Stimulated activated effector memory CD8-positive, alpha-beta T cell treated with anti-CD3 and anti-CD28 coated beads, Interleukin-12 subunit alpha, Interleukin-12 subunit beta, amount 100 ng/mL, for 72 hours (primary cell): ENCODE results near the gene GPATCH4.
"Not testable (repeated sequence)": the region's sequence is repeated elsewhere in the genome, so short reads cannot be mapped to it uniquely, and the experiment has no call there.

Experiments
- ATAC-seq: fragments of 150-1000 bp; cut with Tn5 transposase; 2 replicates; pipeline ENCODE4 v1.10.0; 2021
- DNase-seq, 2 donors: peaks; one replicate each; pipeline ENCODE4 v3.0.0; 2021 to 2022; ENCODE audit warnings: low spot score in 2 of 2
- H3K27ac Mint-ChIP-seq: one replicate; pipeline ENCODE4 v1.8.0; 2022; ENCODE audit warnings: mild to moderate bottlenecking, mixed read lengths
- H3K36me3 Mint-ChIP-seq: one replicate; pipeline ENCODE4 v1.8.0; 2022; ENCODE audit warnings: mild to moderate bottlenecking, mixed read lengths
- H3K4me1 Mint-ChIP-seq: one replicate; pipeline ENCODE4 v1.8.0; 2022; ENCODE audit warnings: mixed read lengths
- H3K4me3 Mint-ChIP-seq: one replicate; pipeline ENCODE4 v1.8.0; 2022; ENCODE audit warnings: mild to moderate bottlenecking, mixed read lengths
- H3K9me3 Mint-ChIP-seq: one replicate; pipeline ENCODE4 v1.8.0; 2022; ENCODE audit warnings: mixed read lengths

Gene GPATCH4

GRCh38 chr1:156639601-156640101 is 38.4 kb upstream of the GPATCH4 start:
- no peak for ATAC-seq
- H3K4me3 Mint-ChIP-seq: no peak overlapping the region

GRCh38 chr1:156638189-156638985 is 37.1 kb upstream of the GPATCH4 start:
- Mint-ChIP-seq H3K36me3 (peaks cover 5% of the 10 kb centered on the region), H3K9me3 (no peaks in the 10 kb centered on the region), H3K4me3 (no peak overlapping the region), H3K27ac (no peak overlapping the region), H3K4me1 (peaks cover 24% of the 10 kb centered on the region)
- ATAC-seq: no peak
- no peak for DNase-seq

More at GRCh38 chr1:156639601-156640101, 38.4 kb upstream of the GPATCH4 start:
- DNase-seq: no peak
- H3K4me1 Mint-ChIP-seq: peaks cover 36% of the 10 kb centered on the region
- H3K9me3 Mint-ChIP-seq: no peaks in the 10 kb centered on the region
- H3K27ac Mint-ChIP-seq: no peak overlapping the region
- H3K36me3 Mint-ChIP-seq: peaks cover 10% of the 10 kb centered on the region

GRCh38 chr1:156632355-156632754 is 31.1 kb upstream of the GPATCH4 start:
- H3K4me3 Mint-ChIP-seq: no peak overlapping the region

GRCh38 chr1:156631152-156631551 is 29.9 kb upstream of the GPATCH4 start:
- not testable (repeated sequence) for DNase-seq, ATAC-seq, H3K9me3 Mint-ChIP-seq, H3K4me3 Mint-ChIP-seq, H3K27ac Mint-ChIP-seq, H3K4me1 Mint-ChIP-seq, H3K36me3 Mint-ChIP-seq

More at GRCh38 chr1:156632355-156632754, 31.1 kb upstream of the GPATCH4 start:
- no peaks in the 10 kb centered on the region for H3K9me3 Mint-ChIP-seq
- no peaks in the 10 kb centered on the region for H3K4me1 Mint-ChIP-seq
- ATAC-seq (no peak), DNase-seq (no peak)
- H3K27ac Mint-ChIP-seq: no peak overlapping the region
- H3K36me3 Mint-ChIP-seq: no peaks in the 10 kb centered on the region

GRCh38 chr1:156629823-156630449 is 28.7 kb upstream of the GPATCH4 start:
- Mint-ChIP-seq H3K9me3 (no peaks in the 10 kb centered on the region), H3K36me3 (no peaks in the 10 kb centered on the region), H3K4me1 (peaks cover 11% of the 10 kb centered on the region), H3K27ac (no peak overlapping the region), H3K4me3 (no peak overlapping the region)
- ATAC-seq: no peak
- no peak for DNase-seq

GRCh38 chr1:156627313-156627880 is 26.1 kb upstream of the GPATCH4 start:
- ATAC-seq (no peak), DNase-seq (no peak)
- H3K36me3 Mint-ChIP-seq: no peaks in the 10 kb centered on the region
- no peak overlapping the region for H3K4me3 Mint-ChIP-seq
- no peaks in the 10 kb centered on the region for H3K9me3 Mint-ChIP-seq
- peaks cover 12% of the 10 kb centered on the region for H3K4me1 Mint-ChIP-seq
- no peak overlapping the region for H3K27ac Mint-ChIP-seq

GRCh38 chr1:156626079-156626438 is 24.8 kb upstream of the GPATCH4 start:
- no peak overlapping the region for H3K27ac Mint-ChIP-seq
- H3K9me3 Mint-ChIP-seq: no peaks in the 10 kb centered on the region
- peaks cover 12% of the 10 kb centered on the region for H3K4me1 Mint-ChIP-seq
- no peaks in the 10 kb centered on the region for H3K36me3 Mint-ChIP-seq
- no peak for ATAC-seq
- peak overlapping the region; percentile 68 for H3K4me3 Mint-ChIP-seq
- DNase-seq: no peak

- ATAC-seq: peak; percentile 66
- H3K4me3 Mint-ChIP-seq: peak overlapping the region; percentile 68
- no peak overlapping the region for H3K27ac Mint-ChIP-seq
- peaks cover 12% of the 10 kb centered on the region for H3K4me1 Mint-ChIP-seq
- H3K36me3 Mint-ChIP-seq: no peaks in the 10 kb centered on the region
- no peaks in the 10 kb centered on the region for H3K9me3 Mint-ChIP-seq
- DNase-seq: peak; percentile 58 to 77
Observed at GRCh38 chr1:156625436-156626078, 24.3 kb upstream of the GPATCH4 start.

- Mint-ChIP-seq H3K36me3 (no peaks in the 10 kb centered on the region), H3K4me3 (peak overlapping the region; percentile 68), H3K4me1 (peaks cover 12% of the 10 kb centered on the region), H3K27ac (no peak overlapping the region), H3K9me3 (no peaks in the 10 kb centered on the region)
- DNase-seq: no peak
- peak; percentile 23 for ATAC-seq
Observed at GRCh38 chr1:156624814-156625435, 23.6 kb upstream of the GPATCH4 start.

- H3K9me3 Mint-ChIP-seq: no peaks in the 10 kb centered on the region
- peak; percentile 77 for ATAC-seq
- DNase-seq: peak in 1 of 2 donors; percentile 70
- H3K4me3 Mint-ChIP-seq: peak overlapping the region; percentile 68
- H3K36me3 Mint-ChIP-seq: no peaks in the 10 kb centered on the region
- peaks cover 12% of the 10 kb centered on the region for H3K4me1 Mint-ChIP-seq
- no peak overlapping the region for H3K27ac Mint-ChIP-seq
Observed at GRCh38 chr1:156623946-156624813, 22.9 kb upstream of the GPATCH4 start.

- Mint-ChIP-seq H3K4me3 (no peak overlapping the region), H3K4me1 (peaks cover 12% of the 10 kb centered on the region)
Observed at GRCh38 chr1:156622581-156623297, 21.5 kb upstream of the GPATCH4 start.

GRCh38 chr1:156619582-156619955 is 18.3 kb upstream of the GPATCH4 start:
- DNase-seq (no peak), ATAC-seq (no peak)
- Mint-ChIP-seq H3K4me1 (no peaks in the 10 kb centered on the region), H3K4me3 (no peak overlapping the region), H3K27ac (no peak overlapping the region), H3K9me3 (no peaks in the 10 kb centered on the region), H3K36me3 (no peaks in the 10 kb centered on the region)

More at GRCh38 chr1:156622581-156623297, 21.5 kb upstream of the GPATCH4 start:
- Mint-ChIP-seq H3K9me3 (no peaks in the 10 kb centered on the region), H3K27ac (no peak overlapping the region), H3K36me3 (no peaks in the 10 kb centered on the region)
- DNase-seq (no peak), ATAC-seq (no peak)

- Mint-ChIP-seq H3K4me1 (no peaks in the 10 kb centered on the region), H3K27ac (no peak within 1 kb of the TSS), H3K36me3 (no peaks in the 10 kb centered on the region), H3K9me3 (no peaks in the 10 kb centered on the region), H3K4me3 (no peak within 1 kb of the TSS)
- no peak for DNase-seq
- no peak for ATAC-seq
Observed at GRCh38 chr1:156618853-156619581, 17.7 kb upstream of the GPATCH4 start, which contains the start of gene HAPLN2. Gene HAPLN2, plus strand, starts transcription at chr1:156619415. Its CDS starts 4,076 bp downstream, at chr1:156623491.
